GM12878 (cell line): ENCODE results near the gene KRT73. TPM values are rescaled to one million over a fixed set of nuclear protein-coding genes. Genes with fewer than 3 reads are reported as not detected.

Experiments
- ATAC-seq: fragments of 200-7000 bp; cut with Tn5 transposase; 3 replicates; pipeline ENCODE4 v1.9.1; 2020; ENCODE audit warnings: mild to moderate bottlenecking, moderate library complexity
- BruUV-seq: library from RNA; stranded (reverse); fragments of 400-500 nt; replicated peaks from 2 replicates; lab custom pipeline; 2021; lab: Mats Ljungman, UMichigan
- CTCF ChIA-PET: fragments of 300-600 bp; sonication (Branson Sonifier 250); formaldehyde crosslinking; extraction: SDS; loops from one replicate; lab custom pipeline; 2021; ENCODE audit warnings: inconsistent platforms; lab: Yijun Ruan, JAX
- POLR2A ChIA-PET: fragments of 350-600 bp; formaldehyde crosslinking; extraction: SDS; loops from one replicate; lab custom pipeline; 2021; ENCODE audit warnings: inconsistent platforms; lab: Charles Lee
- RAD21 ChIA-PET: fragments of 300-600 bp; sonication (Branson Sonifier 250); formaldehyde crosslinking; loops from one replicate; lab custom pipeline; 2023; ENCODE audit warnings: antibody characterized with exemption; ENCODE audit not compliant: unreplicated experiment; lab: Charles Lee
- SMC1A ChIA-PET: fragments of 300-600 bp; sonication (Branson Sonifier 250); formaldehyde crosslinking; loops from one replicate; lab custom pipeline; 2023; ENCODE audit not compliant: unreplicated experiment, uncharacterized antibody; lab: Charles Lee
- DNase-seq: peaks from one replicate; pipeline ENCODE4 v3.0.0-alpha.2; 2011; ENCODE audit warnings: low read depth, low spot score
- FAIRE-seq: peaks from 3 replicates; lab custom pipeline; 2011; peaks lifted over from hg19 to GRCh38; lab: Jason Lieb, UNC
- H2AFZ ChIP-seq: 2 replicates; pipeline ENCODE4 v1.6.0; 2011; ENCODE audit warnings: low read depth, low read length, control low read depth; ENCODE audit not compliant: control insufficient read depth
- H3K27ac ChIP-seq: 2 replicates; pipeline ENCODE4 v1.5.1; 2011; ENCODE audit warnings: control low read depth; ENCODE audit not compliant: control insufficient read depth, insufficient read depth
- H3K27me3 ChIP-seq, 2 experiments: replicated peaks in 1 of 2; 2 replicates each; pipeline versions ENCODE4 v1.6.0 to v1.6.1; 2011; ENCODE audit warnings: low read length in 1 of 2; ENCODE audit not compliant: control insufficient read depth in 2 of 2, insufficient read depth in 2 of 2
- H3K36me3 ChIP-seq, 2 experiments: 2 replicates each; pipeline ENCODE4 v1.5.1; 2011; ENCODE audit warnings: low read length in 1 of 2; ENCODE audit not compliant: control insufficient read depth in 2 of 2, insufficient read depth in 2 of 2
- H3K4me1 ChIP-seq: 2 replicates; pipeline ENCODE4 v1.6.1; 2011; ENCODE audit warnings: mild to moderate bottlenecking, low read length, moderate library complexity, mixed read lengths; ENCODE audit not compliant: control insufficient read depth, insufficient read depth
- H3K4me2 ChIP-seq: 2 replicates; pipeline ENCODE4 v1.6.0; 2011; ENCODE audit warnings: control low read depth; ENCODE audit not compliant: control insufficient read depth, insufficient read depth
- H3K4me3 ChIP-seq: fragments of 200-600 bp; sonication (generic); 2 replicates; pipeline ENCODE4 v1.5.1; 2016
- H3K79me2 ChIP-seq: 2 replicates; pipeline ENCODE4 v1.6.0; 2011; ENCODE audit warnings: low read length; ENCODE audit not compliant: control insufficient read depth, insufficient read depth
- H3K9ac ChIP-seq: 2 replicates; pipeline ENCODE4 v1.8.0; 2011; ENCODE audit warnings: low read length, control low read depth, mixed read lengths; ENCODE audit not compliant: control insufficient read depth, insufficient read depth
- H3K9me3 ChIP-seq: replicated peaks from 3 replicates; pipeline ENCODE4 v1.5.1; 2011; ENCODE audit warnings: mild to moderate bottlenecking, low read length; ENCODE audit not compliant: control insufficient read depth, insufficient read depth
- H4K20me1 ChIP-seq: 2 replicates; pipeline ENCODE4 v1.6.0; 2011; ENCODE audit not compliant: control insufficient read depth, insufficient read depth
- ASH2L ChIP-seq: fragments of 300-600, 200-600 bp; sonication (generic); IDR thresholded peaks from 2 replicates; pipeline ENCODE4 v1.6.1; 2017; ENCODE audit warnings: low read depth, mild to moderate bottlenecking, borderline replicate concordance
- JUNB ChIP-seq: IDR thresholded peaks from 2 replicates; pipeline ENCODE4 v1.6.1; 2016; ENCODE audit warnings: antibody characterized with exemption, mild to moderate bottlenecking
- MYB ChIP-seq: fragments of 150-350 bp; IDR thresholded peaks from 2 replicates; pipeline ENCODE4 v1.6.1; 2014; ENCODE audit warnings: mild to moderate bottlenecking, low read depth, low read length, borderline replicate concordance
- NFYB ChIP-seq: IDR thresholded peaks from 2 replicates; pipeline ENCODE4 v1.6.1; 2011; ENCODE audit warnings: low read depth, mild to moderate bottlenecking, low read length, improper control_type of control experiment, moderate library complexity; ENCODE audit not compliant: insufficient read depth
- POLR2A ChIP-seq: IDR thresholded peaks from 2 replicates; pipeline ENCODE4 v1.6.1; 2011; ENCODE audit warnings: low read depth, mild to moderate bottlenecking, low read length
- SIX5 ChIP-seq: IDR thresholded peaks from 2 replicates; pipeline ENCODE4 v1.6.1; 2011; ENCODE audit warnings: mild to moderate bottlenecking, low read depth, low read length, moderate library complexity; ENCODE audit not compliant: severe bottlenecking
- SMARCA5 ChIP-seq: fragments of 450-650 bp; IDR thresholded peaks from 2 replicates; pipeline ENCODE4 v1.6.1; 2017; ENCODE audit warnings: mild to moderate bottlenecking
- SP1 ChIP-seq: IDR thresholded peaks from one replicate; pipeline ENCODE4 v1.6.1; 2011; ENCODE audit warnings: low read depth, low read length
- TAF1 ChIP-seq: IDR thresholded peaks from 2 replicates; pipeline ENCODE4 v1.6.1; 2011; ENCODE audit warnings: mild to moderate bottlenecking, low read depth, low read length, borderline replicate concordance
- TBL1XR1 ChIP-seq: IDR thresholded peaks from 2 replicates; pipeline ENCODE4 v1.6.1; 2012; ENCODE audit warnings: low read depth, low read length, improper control_type of control experiment
- TCF3 ChIP-seq: IDR thresholded peaks from 2 replicates; pipeline ENCODE4 v1.6.1; 2012; ENCODE audit warnings: low read depth, mild to moderate bottlenecking, low read length, borderline replicate concordance; ENCODE audit not compliant: insufficient read depth
- ZNF217 ChIP-seq: fragments of 450-650 bp; IDR thresholded peaks from 2 replicates; pipeline ENCODE4 v1.6.1; 2017; ENCODE audit warnings: antibody characterized with exemption, mild to moderate bottlenecking
- ZNF384 ChIP-seq: IDR thresholded peaks from 2 replicates; pipeline ENCODE4 v1.6.1; 2012; ENCODE audit warnings: low read depth, mild to moderate bottlenecking, low read length, improper control_type of control experiment, borderline replicate concordance
- ZSCAN29 ChIP-seq: fragments of 450-650 bp; IDR thresholded peaks from 2 replicates; pipeline ENCODE4 v1.6.1; 2017; ENCODE audit warnings: mild to moderate bottlenecking, moderate library complexity
- WGBS: methylation state at CpG from one replicate; pipeline ENCODE4 v1.1.6; 2016; ENCODE audit warnings: low lambda C conversion rate; ENCODE audit not compliant: insufficient replicate concordance, insufficient coverage; ENCODE audit errors: missing lambda C conversion rate; 5-methylcytosine and 5-hydroxymethylcytosine counted together
- in situ Hi-C: fragments of 300-500 bp; cut with MboI; formaldehyde crosslinking; loops from 9 replicates; pipeline ENCODE4 v1.14.3; 2018; ENCODE audit warnings: mixed read lengths
- intact Hi-C: fragments of 100-400 bp; cut with micrococcal nuclease; formaldehyde crosslinking; loops from one replicate; pipeline ENCODE4 v1.14.2; 2022; ENCODE audit not compliant: unreplicated experiment
- polyA plus RNA-seq, 11 experiments: library from polyadenylated mRNA; depleted of rRNA in 4 of 11; unstranded in 6 of 11; stranded (reverse) in 5 of 11; fragments of >200 nt; fragmentation: Nextera tagmentation in 4 of 11; fragmentation: Illumina TruSeq in 1 of 11; extraction: Ambion mirVana in 4 of 11; extraction: Trizol in 1 of 11; gene quantifications; 1 replicate in 1 of 11; 2 replicates in 10 of 11; pipeline versions ENCODE4 v1.2.1 to v1.2.3, GENCODE V29; 2011 to 2016; ENCODE audit warnings: inconsistent platforms in 2 of 11, missing spikeins in 2 of 11, low read depth in 1 of 11
- total RNA-seq, 4 experiments: library from RNA; depleted of rRNA in 3 of 4; stranded (reverse); fragments of >200 nt in 3 of 4; fragmentation: Illumina TruSeq in 1 of 4; extraction: Trizol in 1 of 4; gene quantifications; 2 replicates each; pipeline versions ENCODE4 v1.2.1 to v1.2.3, GENCODE V29; 2013 to 2021
- TF ChIP-seq, protein P1 (sequence below): fragments of 450-650 bp; conservative IDR thresholded peaks from 2 replicates; pipeline ENCODE4 v1.6.1; 2017; ENCODE audit warnings: mild to moderate bottlenecking, moderate library complexity
- TF ChIP-seq, protein P2 (sequence below): IDR thresholded peaks from 2 replicates; pipeline ENCODE4 v1.6.1; 2012; ENCODE audit warnings: low read depth, low read length, improper control_type of control experiment
- TF ChIP-seq, protein P3 (sequence below): fragments of 450-650 bp; IDR thresholded peaks from 2 replicates; pipeline ENCODE4 v1.6.1; 2017; ENCODE audit warnings: mild to moderate bottlenecking, moderate library complexity

The KRT73 gene
- total and polyA plus RNA-seq, 10 of the 15 experiments (the other 5 are each of a cell fraction or from before 2014, with no cell fraction given), result not detected

DNA sequence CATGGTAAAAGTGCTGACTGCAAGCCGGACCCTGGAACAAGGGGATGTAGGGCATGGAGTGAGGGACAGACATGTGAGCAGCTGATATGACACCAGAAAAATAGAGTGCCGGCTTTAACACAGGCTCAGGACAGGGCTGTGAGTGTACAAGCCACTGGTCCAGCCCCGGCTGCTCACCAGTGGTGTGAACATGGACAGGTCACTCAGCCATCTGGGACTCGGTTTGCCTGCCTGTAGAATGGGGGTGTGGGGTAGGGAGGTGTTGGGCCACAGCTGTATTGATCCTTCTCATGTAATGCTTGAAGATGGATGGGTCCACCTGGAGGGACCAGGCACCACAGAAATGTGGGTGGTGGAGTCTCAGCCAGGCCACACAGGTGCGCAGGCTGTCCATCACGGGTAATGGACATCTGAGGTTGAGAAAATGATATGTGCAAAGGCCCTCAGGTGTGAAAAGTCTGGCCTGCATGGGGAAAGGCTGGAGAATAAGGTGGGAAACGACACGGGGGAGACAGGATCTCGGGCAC lies 34.1 kb downstream of the KRT73 start:
- Histone ChIP-seq H3K27me3 (peaks cover 0 to 5% of the 10 kb centered on the region in 2 experiments; a peak in 3 of 4 replicates), H4K20me1 (no peaks in the 10 kb centered on the region), H3K79me2 (no peaks in the 10 kb centered on the region), H3K4me2 (no peak overlapping the region), H3K4me3 (no peak overlapping the region), H3K9ac (no peak overlapping the region), H3K27ac (no peak overlapping the region), H3K9me3 (no peaks in the 10 kb centered on the region), H3K4me1 (no peaks in the 10 kb centered on the region), H2AFZ (no peak overlapping the region), H3K36me3 (no peaks in the 10 kb centered on the region)
- FAIRE-seq (no peak), DNase-seq (no peak), ATAC-seq (no peak)
- ChIA-PET SMC1A (interaction anchor here (1.0 to 1.2 kb wide), 2 partner anchors 294 to 296 kb away, joined by 3 read pairs; no protein-coding TSS in a partner anchor), CTCF (interaction anchor here (0.5 to 5.3 kb wide), 6 partner anchors 285 to 396 kb away, joined by 3 to 36 read pairs (median 4); no protein-coding TSS in a partner anchor), RAD21 (interaction anchor here (0.9 to 1.0 kb wide), 2 partner anchors 281 to 286 kb away, joined by 3 to 4 read pairs; no protein-coding TSS in a partner anchor), POLR2A (no interaction called here)
- WGBS, result 26% methylated on average over 9 of the region's 9 CpGs
- in situ Hi-C loops, result loop anchor here (10.0 kb wide), 1 partner anchor 281 kb away; no protein-coding TSS in a partner anchor
- TF ChIP-seq, protein P1, sequence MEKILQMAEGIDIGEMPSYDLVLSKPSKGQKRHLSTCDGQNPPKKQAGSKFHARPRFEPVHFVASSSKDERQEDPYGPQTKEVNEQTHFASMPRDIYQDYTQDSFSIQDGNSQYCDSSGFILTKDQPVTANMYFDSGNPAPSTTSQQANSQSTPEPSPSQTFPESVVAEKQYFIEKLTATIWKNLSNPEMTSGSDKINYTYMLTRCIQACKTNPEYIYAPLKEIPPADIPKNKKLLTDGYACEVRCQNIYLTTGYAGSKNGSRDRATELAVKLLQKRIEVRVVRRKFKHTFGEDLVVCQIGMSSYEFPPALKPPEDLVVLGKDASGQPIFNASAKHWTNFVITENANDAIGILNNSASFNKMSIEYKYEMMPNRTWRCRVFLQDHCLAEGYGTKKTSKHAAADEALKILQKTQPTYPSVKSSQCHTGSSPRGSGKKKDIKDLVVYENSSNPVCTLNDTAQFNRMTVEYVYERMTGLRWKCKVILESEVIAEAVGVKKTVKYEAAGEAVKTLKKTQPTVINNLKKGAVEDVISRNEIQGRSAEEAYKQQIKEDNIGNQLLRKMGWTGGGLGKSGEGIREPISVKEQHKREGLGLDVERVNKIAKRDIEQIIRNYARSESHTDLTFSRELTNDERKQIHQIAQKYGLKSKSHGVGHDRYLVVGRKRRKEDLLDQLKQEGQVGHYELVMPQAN, result no peak
- TF ChIP-seq ASH2L (no peak), SMARCA5 (no peak), JUNB (no peak), TCF3 (no peak), POLR2A (no peak), ZNF217 (no peak), TBL1XR1 (no peak), ZSCAN29 (no peak), SIX5 (no peak), ZNF384 (no peak), MYB (no peak), SP1 (no peak), NFYB (no peak), TAF1 (no peak)
- TF ChIP-seq, protein P2, sequence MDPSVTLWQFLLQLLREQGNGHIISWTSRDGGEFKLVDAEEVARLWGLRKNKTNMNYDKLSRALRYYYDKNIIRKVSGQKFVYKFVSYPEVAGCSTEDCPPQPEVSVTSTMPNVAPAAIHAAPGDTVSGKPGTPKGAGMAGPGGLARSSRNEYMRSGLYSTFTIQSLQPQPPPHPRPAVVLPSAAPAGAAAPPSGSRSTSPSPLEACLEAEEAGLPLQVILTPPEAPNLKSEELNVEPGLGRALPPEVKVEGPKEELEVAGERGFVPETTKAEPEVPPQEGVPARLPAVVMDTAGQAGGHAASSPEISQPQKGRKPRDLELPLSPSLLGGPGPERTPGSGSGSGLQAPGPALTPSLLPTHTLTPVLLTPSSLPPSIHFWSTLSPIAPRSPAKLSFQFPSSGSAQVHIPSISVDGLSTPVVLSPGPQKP, result no peak
- TF ChIP-seq, protein P3, sequence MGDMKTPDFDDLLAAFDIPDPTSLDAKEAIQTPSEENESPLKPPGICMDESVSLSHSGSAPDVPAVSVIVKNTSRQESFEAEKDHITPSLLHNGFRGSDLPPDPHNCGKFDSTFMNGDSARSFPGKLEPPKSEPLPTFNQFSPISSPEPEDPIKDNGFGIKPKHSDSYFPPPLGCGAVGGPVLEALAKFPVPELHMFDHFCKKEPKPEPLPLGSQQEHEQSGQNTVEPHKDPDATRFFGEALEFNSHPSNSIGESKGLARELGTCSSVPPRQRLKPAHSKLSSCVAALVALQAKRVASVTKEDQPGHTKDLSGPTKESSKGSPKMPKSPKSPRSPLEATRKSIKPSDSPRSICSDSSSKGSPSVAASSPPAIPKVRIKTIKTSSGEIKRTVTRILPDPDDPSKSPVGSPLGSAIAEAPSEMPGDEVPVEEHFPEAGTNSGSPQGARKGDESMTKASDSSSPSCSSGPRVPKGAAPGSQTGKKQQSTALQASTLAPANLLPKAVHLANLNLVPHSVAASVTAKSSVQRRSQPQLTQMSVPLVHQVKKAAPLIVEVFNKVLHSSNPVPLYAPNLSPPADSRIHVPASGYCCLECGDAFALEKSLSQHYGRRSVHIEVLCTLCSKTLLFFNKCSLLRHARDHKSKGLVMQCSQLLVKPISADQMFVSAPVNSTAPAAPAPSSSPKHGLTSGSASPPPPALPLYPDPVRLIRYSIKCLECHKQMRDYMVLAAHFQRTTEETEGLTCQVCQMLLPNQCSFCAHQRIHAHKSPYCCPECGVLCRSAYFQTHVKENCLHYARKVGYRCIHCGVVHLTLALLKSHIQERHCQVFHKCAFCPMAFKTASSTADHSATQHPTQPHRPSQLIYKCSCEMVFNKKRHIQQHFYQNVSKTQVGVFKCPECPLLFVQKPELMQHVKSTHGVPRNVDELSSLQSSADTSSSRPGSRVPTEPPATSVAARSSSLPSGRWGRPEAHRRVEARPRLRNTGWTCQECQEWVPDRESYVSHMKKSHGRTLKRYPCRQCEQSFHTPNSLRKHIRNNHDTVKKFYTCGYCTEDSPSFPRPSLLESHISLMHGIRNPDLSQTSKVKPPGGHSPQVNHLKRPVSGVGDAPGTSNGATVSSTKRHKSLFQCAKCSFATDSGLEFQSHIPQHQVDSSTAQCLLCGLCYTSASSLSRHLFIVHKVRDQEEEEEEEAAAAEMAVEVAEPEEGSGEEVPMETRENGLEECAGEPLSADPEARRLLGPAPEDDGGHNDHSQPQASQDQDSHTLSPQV, result no peak
- intact Hi-C loops, result no loop called here
- BruUV-seq, result no TSS peak
